Transverse colon (tissue), 4 donors: ENCODE measurements around the gene GRAP2.

Experiments
- CTCF ChIP-seq, 5 experiments: fragments of 200-600 bp in 3 of 5; fragments of 450-650 bp in 2 of 5; sonication (generic) in 3 of 5; IDR thresholded peaks; 1 replicate in 2 of 5; 2 replicates in 3 of 5; pipeline ENCODE4 v1.5.1; 2016 to 2017; ENCODE audit warnings: antibody characterized with exemption in 5 of 5, inconsistent platforms in 3 of 5, mild to moderate bottlenecking in 2 of 5, moderate library complexity in 1 of 5
- EP300 ChIP-seq: sonication (generic); formaldehyde crosslinking; IDR thresholded peaks from one replicate; pipeline ENCODE4 v1.6.1; 2017; ENCODE audit warnings: antibody characterized with exemption, low read depth
- POLR2A ChIP-seq: fragments of 450-650 bp; IDR thresholded peaks from one replicate; pipeline ENCODE4 v1.6.1; 2016; ENCODE audit warnings: antibody characterized with exemption, mild to moderate bottlenecking, moderate library complexity
- POLR2AphosphoS5 ChIP-seq, 3 donors: sonication (generic); formaldehyde crosslinking; IDR thresholded peaks; one replicate each; pipeline ENCODE4 v1.6.1; 2016; ENCODE audit warnings: antibody characterized with exemption in 3 of 3

DNA sequence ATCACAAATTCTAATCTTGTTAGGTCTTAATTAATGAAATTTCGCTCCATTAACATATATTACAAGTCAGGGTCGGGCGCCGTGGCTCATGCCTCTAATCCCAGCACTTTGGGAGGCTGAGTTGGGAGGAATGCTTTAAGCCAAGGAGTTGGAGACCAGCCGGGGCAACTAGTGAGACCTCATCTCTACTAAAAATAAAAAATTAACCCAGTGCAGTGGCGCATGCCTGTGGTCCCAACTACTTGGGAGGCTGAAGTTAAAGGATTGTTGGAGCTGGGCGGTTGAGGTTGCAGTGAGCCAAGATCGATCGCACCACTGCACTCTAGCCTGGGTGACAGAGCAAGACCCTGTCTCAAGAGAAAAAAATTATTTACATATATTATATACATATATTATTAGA lies 61.2 kb downstream of the GRAP2 start:
- TF ChIP-seq EP300 = no peak
- TF ChIP-seq CTCF (IDR thresholded peaks at IDR 0.05) = no peak
- no peak for TF ChIP-seq POLR2A
- no peak for TF ChIP-seq POLR2AphosphoS5 (IDR thresholded peaks at IDR 0.05)
